Measurements from ENCODE around the gene CMTM2.

- TF ChIP-seq CTCF (IDR thresholded peaks at IDR 0.05): no peak
- no peak for TF ChIP-seq EZH2 (IDR thresholded peaks at IDR 0.05)
- no peak for TF ChIP-seq EZH2phosphoT487 (IDR thresholded peaks at IDR 0.05)
These were observed 39.4 kb upstream of the CMTM2 start for GRCh38 chr16:66539623-66540469.

All from neural progenitor cell (in vitro differentiated cells).